Esophagus muscularis mucosa (tissue), 4 donors: ENCODE measurements around the gene FEZF2. TPM values are rescaled to one million over a fixed set of nuclear protein-coding genes. Genes with fewer than 3 reads are reported as not detected.

Experiments
- DNase-seq: peaks from one replicate; pipeline ENCODE4 v3.0.0-alpha.2; 2017; ENCODE audit errors: extremely low spot score
- H3K27ac ChIP-seq, 4 donors: fragments of 200-600 bp; sonication (generic); replicated peaks in 1 of 4; 1 replicate in 3 of 4; 2 replicates in 1 of 4; pipeline ENCODE4 v1.5.1; 2016 to 2019; ENCODE audit warnings: mild to moderate bottlenecking in 1 of 4
- H3K27me3 ChIP-seq, 4 donors: fragments of 200-600 bp; sonication (generic); one replicate each; pipeline versions ENCODE4 v1.5.1 to v1.6.0; 2016 to 2019
- H3K36me3 ChIP-seq, 4 donors: fragments of 200-600 bp; sonication (generic); one replicate each; pipeline ENCODE4 v1.5.1; 2016 to 2019
- H3K4me1 ChIP-seq, 4 donors: fragments of 200-600 bp; sonication (generic); one replicate each; pipeline ENCODE4 v1.5.1; 2016 to 2019
- H3K4me3 ChIP-seq, 4 donors: fragments of 200-600 bp; sonication (generic); 1 replicate in 2 of 4; 2 replicates in 2 of 4; pipeline ENCODE4 v1.5.1; 2016 to 2019; ENCODE audit warnings: mild to moderate bottlenecking in 4 of 4, moderate library complexity in 1 of 4
- H3K9me3 ChIP-seq, 4 donors: fragments of 200-600 bp; sonication (generic); 1 replicate in 3 of 4; 2 replicates in 1 of 4; pipeline ENCODE4 v1.5.1; 2016 to 2019
- CTCF ChIP-seq, 3 experiments: fragments of 200-600 bp in 2 of 3; fragments of 450-650 bp in 1 of 3; sonication (generic) in 2 of 3; IDR thresholded peaks; one replicate each; pipeline ENCODE4 v1.5.1; 2017 to 2019; ENCODE audit warnings: antibody characterized with exemption in 3 of 3, mild to moderate bottlenecking in 2 of 3, moderate library complexity in 1 of 3
- EP300 ChIP-seq: sonication (generic); formaldehyde crosslinking; IDR thresholded peaks from one replicate; pipeline ENCODE4 v1.6.1; 2017; ENCODE audit warnings: antibody characterized with exemption
- POLR2A ChIP-seq: fragments of 450-650 bp; IDR thresholded peaks from one replicate; pipeline ENCODE4 v1.6.1; 2017; ENCODE audit warnings: antibody characterized with exemption, moderate library complexity, mild to moderate bottlenecking, low read depth
- POLR2AphosphoS5 ChIP-seq, 2 donors: sonication (generic); formaldehyde crosslinking; IDR thresholded peaks; one replicate each; pipeline ENCODE4 v1.6.1; 2017; ENCODE audit warnings: antibody characterized with exemption in 2 of 2
- WGBS: methylation state at CpG from one replicate; pipeline ENCODE4 v1.1.5; 2018; 5-methylcytosine and 5-hydroxymethylcytosine counted together
- intact Hi-C: fragments of 100-400 bp; cut with DNase I; formaldehyde crosslinking; loops from one replicate; pipeline ENCODE4 v1.15.1; 2023
- total RNA-seq, 4 donors: library from RNA; depleted of rRNA; stranded (reverse); fragments of >200 nt; gene quantifications; one replicate each; pipeline versions ENCODE4 v1.1.0 to v1.2.1, GENCODE V29; 2016

The FEZF2 gene
- not detected for total RNA-seq

DNA sequence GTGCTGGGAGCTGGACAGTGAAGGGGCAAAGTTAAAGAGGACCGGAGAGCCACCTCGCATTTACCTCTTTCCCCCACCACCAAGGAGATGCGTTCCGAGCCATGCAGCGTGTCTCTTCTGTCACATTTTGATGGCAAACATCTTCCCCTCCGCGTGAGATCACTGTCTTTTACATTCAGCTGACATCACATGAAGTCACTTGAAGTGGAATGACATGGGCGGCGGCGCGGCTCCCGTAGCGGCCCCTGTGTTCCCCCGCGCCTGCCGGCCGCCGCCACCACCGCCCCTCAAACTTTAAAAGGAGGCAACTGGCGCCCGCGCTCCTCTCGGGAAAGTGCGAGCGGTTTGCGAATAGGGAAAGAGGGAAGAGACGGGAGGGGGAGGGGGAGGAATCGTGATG lies at the start of gene FEZF2:
TSS of gene FEZF2 (minus strand) at position 336 of the 400 bp plus-strand sequence. CDS start 682 bp downstream, outside the sequence.
- no peak for TF ChIP-seq POLR2AphosphoS5 (IDR thresholded peaks at IDR 0.05)
- no peak for TF ChIP-seq POLR2A
- Histone ChIP-seq H3K27ac (no peak within 1 kb of the TSS), H3K27me3 (peaks cover 0 to 100% (median 58%) of the 10 kb centered on the region in 4 donors), H3K4me1 (peaks cover 18 to 74% (median 64%) of the 10 kb centered on the region in 4 donors), H3K4me3 (peak within 1 kb of the TSS; percentile 20 to 35 (median 34)), H3K9me3 (no peaks in the 10 kb centered on the region), H3K36me3 (no peaks in the 10 kb centered on the region)
- WGBS: 1% methylated on average over 17 of the region's 28 CpGs
- intact Hi-C loops: no loop called here
- no peak for DNase-seq

DNA sequence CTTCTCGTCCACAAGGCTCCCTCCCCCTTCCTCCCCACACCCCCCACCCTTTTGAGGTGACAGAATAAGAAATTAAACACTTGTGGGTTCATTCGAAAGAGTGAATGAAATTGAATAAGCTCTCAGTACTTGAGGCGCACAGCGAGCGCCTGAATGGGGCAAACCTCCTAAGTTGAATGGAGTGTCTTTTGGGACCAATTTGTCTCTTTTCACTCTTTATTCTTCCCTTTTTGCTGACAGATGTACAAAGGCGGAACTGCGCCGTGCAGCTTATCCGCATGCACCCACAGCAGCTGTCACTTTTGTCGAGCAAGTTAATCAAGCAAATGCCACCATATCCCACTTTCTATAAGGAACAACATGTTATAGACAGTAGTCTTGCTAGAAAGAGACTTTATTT lies 47.9 kb upstream of the FEZF2 start:
- TF ChIP-seq POLR2AphosphoS5 (IDR thresholded peaks at IDR 0.05) (no peak), POLR2A (no peak), CTCF (IDR thresholded peaks at IDR 0.05) (no peak), EP300 (no peak)
- DNase-seq: no peak
- Histone ChIP-seq H3K4me1 (no peaks in the 10 kb centered on the region), H3K36me3 (no peaks in the 10 kb centered on the region), H3K4me3 (no peak overlapping the region), H3K27me3 (no peaks in the 10 kb centered on the region), H3K9me3 (no peaks in the 10 kb centered on the region), H3K27ac (no peak overlapping the region)
- WGBS: 80% methylated on average over 10 of the region's 10 CpGs
- intact Hi-C loops: no loop called here

- no peaks in the 10 kb centered on the region for H3K36me3 ChIP-seq
- TF ChIP-seq EP300 (no peak), POLR2AphosphoS5 (IDR thresholded peaks at IDR 0.05) (no peak), POLR2A (no peak), CTCF (IDR thresholded peaks at IDR 0.05) (no peak)
- H3K27me3 ChIP-seq: no peaks in the 10 kb centered on the region
- no peaks in the 10 kb centered on the region for H3K9me3 ChIP-seq
- no peaks in the 10 kb centered on the region for H3K4me1 ChIP-seq
- DNase-seq: no peak
- WGBS: 37% methylated on average over 3 of the region's 3 CpGs
- intact Hi-C loops: no loop called here
- H3K4me3 ChIP-seq: no peak overlapping the region
- no peak overlapping the region for H3K27ac ChIP-seq
Observed at GRCh38 chr3:62416144-62416543, 42.8 kb upstream of the FEZF2 start.

DNA sequence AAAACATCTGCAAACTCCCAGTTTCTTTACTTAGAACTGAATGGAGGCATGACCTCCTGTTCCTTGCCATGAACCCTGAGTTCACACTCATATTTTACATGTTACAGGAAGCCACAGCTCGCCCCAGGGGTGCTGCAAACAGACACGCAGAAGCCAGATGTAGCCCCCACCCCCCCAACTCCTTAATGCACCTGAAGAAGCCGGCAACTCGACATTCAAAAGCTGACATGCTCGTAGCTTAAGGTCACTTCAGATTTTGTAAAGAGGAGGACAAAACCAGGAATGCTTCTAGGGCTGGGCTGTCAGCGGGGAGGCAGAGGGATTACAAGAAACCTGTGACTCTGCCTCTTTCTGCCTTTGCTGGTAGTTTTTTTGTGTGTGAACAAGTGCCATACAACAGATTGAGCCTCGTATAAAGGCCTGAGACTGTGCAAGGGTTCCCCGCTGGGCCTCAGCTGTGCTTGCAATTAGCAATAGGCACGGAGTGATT lies 42.0 kb upstream of the FEZF2 start:
- Histone ChIP-seq H3K27ac (no peak overlapping the region), H3K9me3 (no peaks in the 10 kb centered on the region), H3K4me3 (no peak overlapping the region), H3K4me1 (no peaks in the 10 kb centered on the region), H3K27me3 (no peaks in the 10 kb centered on the region), H3K36me3 (no peaks in the 10 kb centered on the region)
- no peak for DNase-seq
- TF ChIP-seq EP300: no peak
- TF ChIP-seq POLR2A: no peak
- no peak for TF ChIP-seq POLR2AphosphoS5 (IDR thresholded peaks at IDR 0.05)
- no peak for TF ChIP-seq CTCF (IDR thresholded peaks at IDR 0.05)
- 50% methylated on average over 9 of the region's 9 CpGs for WGBS
- intact Hi-C loops: no loop called here

DNA sequence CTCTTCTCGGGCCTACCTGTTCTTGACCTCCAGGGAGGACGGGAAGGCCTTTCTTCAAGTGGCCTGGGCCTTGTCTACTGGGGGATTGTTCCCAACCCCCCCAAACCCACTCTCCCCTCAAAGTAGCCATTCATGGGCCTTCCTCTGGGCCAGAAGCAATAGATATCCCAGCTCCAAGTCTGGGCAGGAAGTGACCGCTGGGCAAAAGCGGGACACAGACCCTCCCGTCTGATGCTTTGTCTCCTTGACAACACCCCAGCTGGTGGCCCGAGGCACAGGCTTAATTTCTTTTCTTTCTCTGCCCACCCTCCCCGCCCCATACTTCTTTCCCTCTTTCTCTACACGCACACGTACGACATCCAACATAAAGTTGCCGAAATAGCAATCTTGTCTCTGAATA lies 41.4 kb upstream of the FEZF2 start:
- DNase-seq: no peak
- Histone ChIP-seq H3K4me3 (no peak overlapping the region), H3K9me3 (no peaks in the 10 kb centered on the region), H3K4me1 (no peaks in the 10 kb centered on the region), H3K27me3 (no peaks in the 10 kb centered on the region), H3K27ac (no peak overlapping the region), H3K36me3 (no peaks in the 10 kb centered on the region)
- intact Hi-C loops: no loop called here
- TF ChIP-seq POLR2A (no peak), EP300 (no peak), POLR2AphosphoS5 (IDR thresholded peaks at IDR 0.05) (no peak), CTCF (IDR thresholded peaks at IDR 0.05) (no peak)
- 74% methylated on average over 11 of the region's 11 CpGs for WGBS
